Endothelial cell of umbilical vein (primary cell): ENCODE data around the gene METRN. TPM values are rescaled to one million over a fixed set of nuclear protein-coding genes. Genes with fewer than 3 reads are reported as not detected.

ENCODE experiments used
- BruUV-seq: library from RNA; stranded (reverse); fragments of 400-500 nt; replicated peaks from 2 replicates; lab custom pipeline; 2021; lab: Mats Ljungman, UMichigan
- CTCF ChIA-PET: fragments of 300-600, 350-600 bp; sonication (Branson Sonifier 250); formaldehyde crosslinking; loops from one replicate; lab custom pipeline; 2021; ENCODE audit warnings: antibody characterized with exemption, inconsistent platforms; lab: Charles Lee
- POLR2A ChIA-PET: fragments of 300-600, 350-600 bp; sonication (Branson Sonifier 250); formaldehyde crosslinking; loops from one replicate; lab custom pipeline; 2021; ENCODE audit warnings: antibody characterized with exemption, inconsistent platforms; lab: Charles Lee
- DNase-seq: peaks from one replicate; pipeline ENCODE4 v3.0.0-alpha.2; 2011; ENCODE audit warnings: low read depth, low spot score
- FAIRE-seq: peaks from 2 replicates; lab custom pipeline; 2011; peaks lifted over from hg19 to GRCh38; lab: Jason Lieb, UNC
- H2AFZ ChIP-seq: 2 replicates; pipeline ENCODE4 v1.6.0; 2012; ENCODE audit warnings: low read depth, low read length, control low read depth, inconsistent platforms
- H3K27ac ChIP-seq: 2 replicates; pipeline ENCODE4 v1.5.1; 2011; ENCODE audit warnings: low read depth, mild to moderate bottlenecking, control low read depth, low read length, moderate library complexity; ENCODE audit not compliant: insufficient read depth
- H3K27me3 ChIP-seq, 2 experiments: 2 replicates each; pipeline versions ENCODE4 v1.6.0 to v1.6.1; 2011; ENCODE audit warnings: low read length in 2 of 2, mixed read lengths in 1 of 2; ENCODE audit not compliant: control insufficient read depth in 2 of 2, insufficient read depth in 2 of 2
- H3K36me3 ChIP-seq, 2 experiments: 2 replicates in 1 of 2; 3 replicates in 1 of 2; pipeline ENCODE4 v1.5.1; 2011; ENCODE audit warnings: low read length in 2 of 2, mild to moderate bottlenecking in 1 of 2, moderate library complexity in 1 of 2; ENCODE audit not compliant: control insufficient read depth in 2 of 2, insufficient read depth in 2 of 2; ENCODE audit errors: extremely low read depth in 1 of 2
- H3K4me1 ChIP-seq: 3 replicates; pipeline ENCODE4 v1.5.1; 2011; ENCODE audit warnings: mild to moderate bottlenecking, low read length; ENCODE audit not compliant: control insufficient read depth, insufficient read depth; ENCODE audit errors: extremely low read depth
- H3K4me2 ChIP-seq: 2 replicates; pipeline ENCODE4 v1.6.1; 2011; ENCODE audit warnings: low read length, control low read depth, mixed read lengths; ENCODE audit not compliant: insufficient read depth
- H3K4me3 ChIP-seq, 3 experiments: fragments of 200-600 bp in 1 of 3; sonication (generic), shearing (Covaris generic) in 1 of 3; replicated peaks in 1 of 3; 2 replicates each; pipeline ENCODE4 v1.5.1; 2011 to 2016; ENCODE audit warnings: control low read depth in 3 of 3, low read length in 3 of 3, mild to moderate bottlenecking in 2 of 3, inconsistent platforms in 1 of 3, low read depth in 1 of 3, moderate library complexity in 1 of 3; ENCODE audit not compliant: insufficient read depth in 1 of 3
- H3K79me2 ChIP-seq: 2 replicates; pipeline ENCODE4 v1.6.0; 2012; ENCODE audit warnings: low read length, inconsistent platforms; ENCODE audit not compliant: control insufficient read depth, insufficient read depth
- H3K9ac ChIP-seq: replicated peaks from 2 replicates; pipeline ENCODE3; 2011; ENCODE audit warnings: low read length, control low read depth; ENCODE audit not compliant: insufficient read depth; ENCODE audit errors: extremely low read depth
- H3K9me1 ChIP-seq: replicated peaks from 3 replicates; pipeline ENCODE4 v1.6.0; 2011; ENCODE audit warnings: mild to moderate bottlenecking, low read length; ENCODE audit not compliant: control insufficient read depth, insufficient read depth; ENCODE audit errors: extremely low read depth
- H3K9me3 ChIP-seq: replicated peaks from 2 replicates; pipeline ENCODE4 v1.5.1; 2012; ENCODE audit warnings: low read length, inconsistent platforms; ENCODE audit not compliant: control insufficient read depth, insufficient read depth
- H4K20me1 ChIP-seq: replicated peaks from 2 replicates; pipeline ENCODE3; 2011; ENCODE audit warnings: mild to moderate bottlenecking, low read length; ENCODE audit not compliant: control insufficient read depth, insufficient read depth; ENCODE audit errors: extremely low read depth
- EZH2 ChIP-seq: IDR thresholded peaks from 2 replicates; pipeline ENCODE4 v1.6.1; 2012; ENCODE audit warnings: borderline replicate concordance, low read depth, mild to moderate bottlenecking, moderate library complexity, low read length, inconsistent platforms; ENCODE audit not compliant: severe bottlenecking
- JUN ChIP-seq: IDR thresholded peaks from 2 replicates; pipeline ENCODE4 v1.6.1; 2011; ENCODE audit warnings: borderline replicate concordance, low read depth; ENCODE audit not compliant: insufficient read length, insufficient read depth
- MYC ChIP-seq: IDR thresholded peaks from one replicate; pipeline ENCODE4 v1.6.1; 2011; ENCODE audit warnings: mild to moderate bottlenecking, low read depth, low read length
- POLR2A ChIP-seq: IDR thresholded peaks from 2 replicates; pipeline ENCODE4 v1.6.1; 2012; ENCODE audit warnings: low read depth, mild to moderate bottlenecking, control low read depth, low read length
- POLR2AphosphoS5 ChIP-seq: IDR thresholded peaks from 2 replicates; pipeline ENCODE4 v1.6.1; 2012; ENCODE audit warnings: low read depth, mild to moderate bottlenecking, control low read depth, low read length, moderate library complexity; ENCODE audit not compliant: insufficient read depth
- dilution Hi-C: fragments of 300-500 bp; cut with MboI; formaldehyde crosslinking; loops from one replicate; pipeline ENCODE4 v1.15.0; 2019; ENCODE audit warnings: low sequenced_read_pairs; ENCODE audit not compliant: extremely low pct_ligation_motif_present
- intact Hi-C: fragments of 100-400 bp; cut with micrococcal nuclease; formaldehyde crosslinking; loops from one replicate; pipeline ENCODE4 v1.10.0; 2022
- polyA plus RNA-seq, 4 experiments: library from polyadenylated mRNA; depleted of rRNA in 3 of 4; stranded (reverse) in 3 of 4; unstranded in 1 of 4; fragments of >200 nt; gene quantifications; 2 replicates each; pipeline versions ENCODE4 v1.2.1 to v1.2.3, GENCODE V29; 2011 to 2012; ENCODE audit warnings: missing spikeins in 1 of 4
- total RNA-seq: library from RNA; stranded (reverse); gene quantifications from 2 replicates; pipeline ENCODE4 v1.2.3, GENCODE V29; 2021
- TF ChIP-seq, protein P1 (sequence below): IDR thresholded peaks from 2 replicates; pipeline ENCODE4 v1.6.1; 2011; ENCODE audit not compliant: insufficient read depth, insufficient read length

Gene METRN
- total and polyA plus RNA-seq, 2 donors (not counting 3 experiments of a cell fraction or from before 2014, with no cell fraction given) = 10.0 to 16.1 TPM

DNA sequence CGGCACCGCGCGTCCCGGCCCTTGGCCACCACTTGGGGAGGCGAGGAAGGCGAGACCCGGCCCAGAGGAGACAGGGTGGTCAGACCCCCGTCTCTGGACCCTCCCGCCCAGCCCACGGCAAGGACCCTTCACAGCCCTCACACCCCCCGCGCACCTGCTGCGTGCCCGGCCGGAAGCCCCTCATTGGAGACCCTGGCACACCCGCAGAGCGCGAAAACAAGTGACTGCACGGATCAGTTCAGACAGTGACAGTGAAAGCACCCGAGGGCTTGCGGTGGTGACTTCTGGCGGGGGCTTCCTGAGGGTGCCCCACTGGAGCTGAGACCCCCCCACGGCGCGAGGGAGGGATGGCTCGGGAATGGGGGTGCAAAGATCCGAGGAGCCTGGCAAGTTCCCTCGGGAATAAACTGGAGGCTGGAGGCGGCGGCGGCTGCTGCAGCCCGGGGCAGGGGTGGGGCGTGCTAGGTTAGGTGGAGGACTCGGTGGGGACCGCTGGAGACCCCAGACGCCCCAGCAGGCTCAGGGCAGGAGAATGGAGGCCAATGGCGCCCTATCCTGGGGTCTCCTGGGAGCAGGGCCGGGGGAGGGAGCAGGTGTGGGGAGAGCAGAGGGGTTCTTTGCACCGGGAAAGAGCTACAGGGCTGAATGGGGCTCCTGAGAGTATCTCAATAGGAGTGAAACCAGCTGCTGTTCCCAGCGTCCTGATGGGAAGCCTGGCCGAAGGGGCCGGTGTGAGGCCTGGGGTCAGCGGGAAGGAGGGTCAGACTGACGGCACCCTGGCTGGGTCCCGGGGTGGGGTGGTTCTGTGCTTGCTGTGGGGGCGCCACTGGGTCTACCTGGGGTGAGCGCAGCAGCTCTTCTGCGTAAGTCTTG, 8.5 kb upstream of the METRN start:
- Histone ChIP-seq H3K27me3 (peaks cover 32 to 33% of the 10 kb centered on the region in 2 experiments), H2AFZ (no peak overlapping the region), H3K27ac (no peak overlapping the region), H3K36me3 (no peaks in the 10 kb centered on the region), H3K4me2 (no peak overlapping the region), H3K4me1 (no peaks in the 10 kb centered on the region), H3K9me3 (no peaks in the 10 kb centered on the region), H4K20me1 (no peaks in the 10 kb centered on the region), H3K9ac (no peak overlapping the region), H3K9me1 (no peaks in the 10 kb centered on the region), H3K4me3 (no peak overlapping the region), H3K79me2 (no peaks in the 10 kb centered on the region)
- TF ChIP-seq EZH2 (peak; percentile 70), POLR2A (no peak)
- dilution Hi-C loops = no loop called here
- no peak for FAIRE-seq
- BruUV-seq = no TSS peak
- POLR2A ChIA-PET = interaction anchor here (0.9 kb wide), 1 partner anchor 15 kb away, joined by 3 read pairs; the partner anchor contains the start of gene ANTKMT
- intact Hi-C loops = no loop called here
- CTCF ChIA-PET = interaction anchor here (0.7 to 2.4 kb wide), 7 partner anchors 9 to 396 kb away, joined by 3 to 8 read pairs (median 5); partner anchors contain the start of genes METRN and STUB1
- DNase-seq = no peak

DNA sequence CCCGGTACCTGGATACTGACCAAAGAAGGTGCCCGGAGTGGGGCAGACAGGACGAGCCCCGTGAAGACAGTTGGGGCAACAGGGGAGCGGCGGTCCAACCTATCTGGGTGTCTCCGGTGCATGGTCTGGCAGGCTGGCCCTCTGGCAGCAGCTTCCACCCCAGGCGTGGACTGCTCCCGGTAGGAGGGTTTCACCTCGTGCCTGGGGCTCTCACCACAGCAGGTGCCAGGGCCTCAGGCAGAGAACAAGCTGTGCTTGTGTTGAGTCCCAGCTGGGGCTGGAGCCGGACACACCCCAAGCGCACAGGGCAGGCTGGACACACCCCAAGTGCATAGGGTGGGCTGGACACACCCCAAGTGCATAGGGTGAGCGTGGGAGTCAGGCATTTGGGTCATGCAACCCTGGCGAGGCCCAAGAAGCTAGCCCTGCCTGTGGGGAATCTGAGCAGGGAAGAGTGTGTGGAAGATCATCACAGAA, 7.8 kb upstream of the METRN start:
- CTCF ChIA-PET = interaction anchor here (0.6 to 2.4 kb wide), 8 partner anchors 8 to 396 kb away, joined by 3 to 8 read pairs (median 4); partner anchors contain the start of genes METRN and STUB1
- H3K9me3 ChIP-seq = no peaks in the 10 kb centered on the region
- H3K4me3 ChIP-seq = no peak overlapping the region
- H3K9ac ChIP-seq = no peak overlapping the region
- no peak overlapping the region for H2AFZ ChIP-seq
- no peaks in the 10 kb centered on the region for H3K9me1 ChIP-seq
- FAIRE-seq (no peak), DNase-seq (no peak)
- no peak overlapping the region for H3K27ac ChIP-seq
- H3K4me1 ChIP-seq = no peaks in the 10 kb centered on the region
- H4K20me1 ChIP-seq = no peaks in the 10 kb centered on the region
- no peaks in the 10 kb centered on the region for H3K36me3 ChIP-seq
- BruUV-seq = no TSS peak
- dilution Hi-C loops = no loop called here
- no peak overlapping the region for H3K4me2 ChIP-seq
- POLR2A ChIA-PET = interaction anchor here (0.9 kb wide), 1 partner anchor 14 kb away, joined by 3 read pairs; the partner anchor contains the start of gene ANTKMT
- H3K27me3 ChIP-seq = peaks cover 28 to 32% of the 10 kb centered on the region in 2 experiments
- no peaks in the 10 kb centered on the region for H3K79me2 ChIP-seq
- intact Hi-C loops = no loop called here
- no peak for TF ChIP-seq MYC
- TF ChIP-seq, protein P1, sequence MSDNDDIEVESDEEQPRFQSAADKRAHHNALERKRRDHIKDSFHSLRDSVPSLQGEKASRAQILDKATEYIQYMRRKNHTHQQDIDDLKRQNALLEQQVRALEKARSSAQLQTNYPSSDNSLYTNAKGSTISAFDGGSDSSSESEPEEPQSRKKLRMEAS = no peak
- no peak for TF ChIP-seq POLR2AphosphoS5
- TF ChIP-seq JUN = no peak
- no peak for TF ChIP-seq EZH2
